IMR-90 (cell line): ENCODE data around the gene NAMPT. TPM values are rescaled to one million over a fixed set of nuclear protein-coding genes. Genes with fewer than 3 reads are reported as not detected.

ENCODE experiments used
- ATAC-seq: fragments of 200-7000 bp; cut with Tn5 transposase; 2 replicates; pipeline ENCODE4 v1.9.1; 2020; ENCODE audit warnings: low read depth, mild to moderate bottlenecking, moderate library complexity
- BruUV-seq: library from RNA; stranded (reverse); fragments of 400-500 nt; replicated peaks from 2 replicates; lab custom pipeline; 2021; lab: Mats Ljungman, UMichigan
- CTCF ChIA-PET: fragments of 300-600 bp; formaldehyde crosslinking; extraction: SDS; loops from one replicate; lab custom pipeline; 2021; ENCODE audit warnings: antibody characterized with exemption; lab: Yijun Ruan, JAX
- POLR2A ChIA-PET: fragments of 300-600 bp; sonication (Branson Sonifier 250); formaldehyde crosslinking; loops from one replicate; lab custom pipeline; 2022; ENCODE audit warnings: antibody characterized with exemption; ENCODE audit not compliant: unreplicated experiment; lab: Charles Lee
- DNase-seq: peaks from one replicate; pipeline ENCODE4 v3.0.0; 2013
- H2AFZ ChIP-seq: replicated peaks from 2 replicates; pipeline ENCODE3; 2013; ENCODE audit warnings: low read length, mild to moderate bottlenecking; ENCODE audit not compliant: poor library complexity
- H2AK5ac ChIP-seq: 2 replicates; pipeline ENCODE4 v1.6.1; 2013; ENCODE audit warnings: low read depth, low read length, inconsistent platforms
- H2AK9ac ChIP-seq: replicated peaks from 2 replicates; pipeline ENCODE3; 2013; ENCODE audit warnings: mild to moderate bottlenecking, low read depth, low read length, moderate library complexity; ENCODE audit not compliant: poor library complexity
- H2BK120ac ChIP-seq: 2 replicates; pipeline ENCODE4 v1.6.1; 2013; ENCODE audit warnings: low read depth, low read length, inconsistent platforms
- H2BK15ac ChIP-seq: 3 replicates; pipeline ENCODE4 v1.6.1; 2013; ENCODE audit warnings: low read depth, low read length, inconsistent platforms
- H2BK20ac ChIP-seq: 2 replicates; pipeline ENCODE4 v1.6.1; 2013; ENCODE audit warnings: low read depth, mild to moderate bottlenecking, inconsistent platforms, low read length, moderate library complexity
- H2BK5ac ChIP-seq: 2 replicates; pipeline ENCODE4 v1.6.1; 2013; ENCODE audit warnings: mild to moderate bottlenecking, low read depth, low read length, inconsistent platforms; ENCODE audit not compliant: poor library complexity, severe bottlenecking
- H3K14ac ChIP-seq: replicated peaks from 2 replicates; pipeline ENCODE4 v1.6.1; 2013; ENCODE audit warnings: low read depth, low read length, inconsistent platforms
- H3K18ac ChIP-seq: 2 replicates; pipeline ENCODE4 v1.6.1; 2013; ENCODE audit warnings: low read depth, low read length, control low read depth
- H3K23ac ChIP-seq: 2 replicates; pipeline ENCODE4 v1.6.1; 2013; ENCODE audit warnings: low read depth, low read length, inconsistent platforms
- H3K27ac ChIP-seq: 2 replicates; pipeline ENCODE4 v1.5.1; 2013; ENCODE audit warnings: mild to moderate bottlenecking, control low read depth, low read length; ENCODE audit not compliant: insufficient read depth
- H3K27me3 ChIP-seq: 2 replicates; pipeline ENCODE4 v1.6.1; 2013; ENCODE audit warnings: low read length; ENCODE audit not compliant: control insufficient read depth, insufficient read depth
- H3K36me3 ChIP-seq: 2 replicates; pipeline ENCODE4 v1.6.1; 2013; ENCODE audit warnings: low read length, mixed read lengths; ENCODE audit not compliant: control insufficient read depth, insufficient read depth
- H3K4ac ChIP-seq: 2 replicates; pipeline ENCODE4 v1.6.1; 2013; ENCODE audit warnings: low read depth, low read length, inconsistent platforms
- H3K4me1 ChIP-seq: 2 replicates; pipeline ENCODE4 v1.6.1; 2013; ENCODE audit warnings: low read length, mixed read lengths; ENCODE audit not compliant: control insufficient read depth, insufficient read depth
- H3K4me2 ChIP-seq: 2 replicates; pipeline ENCODE4 v1.6.1; 2013; ENCODE audit warnings: low read depth, mild to moderate bottlenecking, control low read depth, low read length, moderate library complexity
- H3K4me3 ChIP-seq: 2 replicates; pipeline ENCODE4 v1.5.1; 2013; ENCODE audit warnings: low read depth, mild to moderate bottlenecking, control low read depth, low read length, moderate library complexity; ENCODE audit not compliant: insufficient read depth
- H3K56ac ChIP-seq: 2 replicates; pipeline ENCODE4 v1.6.1; 2013; ENCODE audit warnings: low read length, inconsistent platforms; ENCODE audit not compliant: insufficient read depth; ENCODE audit errors: extremely low read depth
- H3K79me1 ChIP-seq, 2 experiments: 2 replicates each; pipeline ENCODE4 v1.6.1; 2013; ENCODE audit warnings: low read length in 2 of 2, inconsistent platforms in 1 of 2, low read depth in 1 of 2
- H3K9ac ChIP-seq: 2 replicates; pipeline ENCODE4 v1.6.1; 2013; ENCODE audit warnings: low read depth, low read length, control low read depth
- H3K9me1 ChIP-seq: 2 replicates; pipeline ENCODE4 v1.6.1; 2013; ENCODE audit warnings: low read length, inconsistent platforms; ENCODE audit not compliant: insufficient read depth
- H3K9me3 ChIP-seq: 2 replicates; pipeline ENCODE4 v1.6.1; 2013; ENCODE audit warnings: low read length; ENCODE audit not compliant: control insufficient read depth, insufficient read depth
- H4K20me1 ChIP-seq: 2 replicates; pipeline ENCODE4 v1.6.1; 2013; ENCODE audit warnings: low read length, inconsistent platforms; ENCODE audit not compliant: insufficient read depth
- H4K5ac ChIP-seq: 2 replicates; pipeline ENCODE4 v1.6.1; 2013; ENCODE audit warnings: mild to moderate bottlenecking, low read depth, low read length, control low read depth
- H4K8ac ChIP-seq, 2 experiments: 2 replicates each; pipeline ENCODE4 v1.6.1; 2013; ENCODE audit warnings: low read depth in 2 of 2, low read length in 2 of 2, control low read depth in 1 of 2, inconsistent platforms in 1 of 2
- H4K91ac ChIP-seq: 2 replicates; pipeline ENCODE4 v1.6.1; 2013; ENCODE audit warnings: low read depth, low read length, inconsistent platforms; ENCODE audit not compliant: insufficient read depth
- CEBPB ChIP-seq: IDR thresholded peaks from 2 replicates; pipeline ENCODE4 v1.6.1; 2012; ENCODE audit warnings: low read depth, low read length, improper control_type of control experiment
- CHD1 ChIP-seq: IDR thresholded peaks from 2 replicates; pipeline ENCODE4 v1.6.1; 2012; ENCODE audit warnings: low read depth, low read length, improper control_type of control experiment
- MXI1 ChIP-seq: IDR thresholded peaks from 2 replicates; pipeline ENCODE4 v1.6.1; 2012; ENCODE audit warnings: low read depth, mild to moderate bottlenecking, low read length, moderate library complexity, borderline replicate concordance
- NFE2L2 ChIP-seq: fragments of 150-350 bp; IDR thresholded peaks from 2 replicates; pipeline ENCODE4 v1.6.1; 2016; ENCODE audit warnings: low read depth, mild to moderate bottlenecking, low read length
- POLR2A ChIP-seq: IDR thresholded peaks from 2 replicates; pipeline ENCODE4 v1.6.1; 2012; ENCODE audit warnings: mild to moderate bottlenecking, low read depth, low read length
- WGBS, 2 experiments: methylation state at CpG; one replicate each; pipeline versions ENCODE4 v1.1.5 to v1.1.7; 2013; ENCODE audit warnings: missing lambda C conversion rate in 2 of 2; ENCODE audit not compliant: insufficient read length in 1 of 2; ENCODE audit errors: extremely low coverage in 2 of 2; 5-methylcytosine and 5-hydroxymethylcytosine counted together
- dilution Hi-C: fragments of 300-500 bp; cut with HindIII; formaldehyde crosslinking; loops from one replicate; pipeline ENCODE4 v1.14.3; 2018; ENCODE audit warnings: low sequenced_read_pairs; ENCODE audit not compliant: unreplicated experiment
- in situ Hi-C: fragments of 300-500 bp; cut with MboI; formaldehyde crosslinking; loops from 3 replicates; pipeline ENCODE4 v1.14.3; 2019; ENCODE audit warnings: low sequenced_read_pairs, inconsistent platforms, mixed read lengths
- intact Hi-C: fragments of 100-400 bp; cut with micrococcal nuclease; formaldehyde crosslinking; loops from 2 replicates; pipeline ENCODE4 v1.10.0; 2022
- polyA plus RNA-seq, 3 experiments: library from polyadenylated mRNA; depleted of rRNA; stranded (reverse); fragments of >200 nt; gene quantifications; 2 replicates each; pipeline ENCODE4 v1.2.3, GENCODE V29; 2012; ENCODE audit warnings: low replicate concordance in 1 of 3
- total RNA-seq: library from RNA; depleted of rRNA; stranded (reverse); fragments of >200 nt; gene quantifications from 2 replicates; pipeline ENCODE4 v1.2.3, GENCODE V29; 2012
- TF ChIP-seq, protein P1 (sequence below): fragments of 150-350 bp; IDR thresholded peaks from 2 replicates; pipeline ENCODE4 v1.6.1; 2017; ENCODE audit warnings: mild to moderate bottlenecking, antibody characterized with exemption, low read length, low read depth

Gene NAMPT
- total and polyA plus RNA-seq, 2 of the 4 experiments (the other 2 are of a cell fraction) = 13.3 to 31.7 TPM

DNA sequence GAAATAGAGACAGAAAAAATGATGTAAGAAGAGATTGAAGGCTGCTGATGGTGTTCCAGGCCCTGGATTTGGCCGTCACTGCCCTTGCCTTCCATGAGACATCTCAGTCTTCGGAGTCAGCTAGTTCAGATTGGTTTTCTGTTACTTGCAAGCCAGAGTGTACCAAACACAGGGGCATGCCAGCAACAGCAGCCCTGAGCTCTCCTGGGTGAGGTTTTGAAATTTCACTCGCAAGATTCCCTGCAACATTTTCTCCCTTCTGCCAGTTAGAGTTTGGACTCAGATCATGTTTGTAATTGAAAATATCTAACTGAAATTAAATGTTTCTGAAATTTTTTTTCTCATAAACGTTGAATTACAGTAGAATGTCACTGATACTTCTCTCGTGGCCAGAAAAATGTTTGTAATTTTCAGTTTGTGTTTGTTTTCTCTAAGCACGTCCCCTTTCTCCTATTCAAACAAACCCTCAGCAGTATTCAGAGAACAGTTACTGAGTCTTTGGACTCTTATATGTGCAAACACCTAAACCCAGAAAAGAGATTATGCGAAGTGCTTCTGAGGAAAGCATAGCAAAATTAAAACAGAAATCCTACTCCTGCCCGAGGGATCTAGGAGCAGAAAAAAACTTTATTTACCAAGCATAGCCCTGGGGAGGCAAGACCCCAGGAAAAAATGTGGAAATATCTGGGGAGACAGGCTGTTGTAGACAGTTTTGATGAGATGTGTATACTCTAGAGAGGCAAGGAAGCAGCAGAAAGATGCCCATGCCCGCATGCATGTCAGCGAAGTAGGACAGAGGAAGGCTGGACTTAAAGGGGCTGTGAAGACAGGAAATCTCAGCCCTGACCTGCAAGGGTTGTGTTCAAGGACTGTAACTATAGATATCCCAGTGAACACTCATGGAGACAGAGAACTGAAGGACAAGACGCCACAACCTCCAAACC, 43.0 kb upstream of the NAMPT start:
- BruUV-seq = no TSS peak
- WGBS, 2 experiments = no CpG with 5 or more reads among the region's 11 CpGs
- CTCF ChIA-PET = no interaction called here

More for the DNA sequence above, 43.0 kb upstream of the NAMPT start:
- Histone ChIP-seq H4K8ac (peak overlapping the region; percentile 1 to 30; a peak in 2 of 4 replicates), H3K4me3 (no peak overlapping the region), H4K91ac (peak overlapping the region; percentile 21; the same call in 1 of the 2 replicates), H2BK5ac (no peak overlapping the region), H2BK120ac (peak overlapping the region; percentile 62), H3K4me2 (no peak overlapping the region), H3K27ac (no peak overlapping the region), H3K14ac (peak overlapping the region; percentile 55; the same call in 1 of the 2 replicates), H3K56ac (no peak overlapping the region), H2AFZ (no peak overlapping the region), H3K27me3 (no peaks in the 10 kb centered on the region), H3K4ac (peak overlapping the region; percentile 56), H3K9me1 (0 out of 2 replicates have a peak, but pooled peaks cover 5% of the 10 kb centered on the region), H3K4me1 (peaks cover 13% of the 10 kb centered on the region), H2AK5ac (peak overlapping the region; percentile 61), H3K79me1 (no peaks in the 10 kb centered on the region), H2BK15ac (peak overlapping the region; percentile 47; the same call in 2 of the 3 replicates), H2AK9ac (no peak overlapping the region), H3K18ac (no peak overlapping the region), H3K23ac (no peak overlapping the region), H4K5ac (peak overlapping the region; percentile 18; the same call in 1 of the 2 replicates), H4K20me1 (no peaks in the 10 kb centered on the region), H3K9me3 (no peaks in the 10 kb centered on the region), H2BK20ac (peak overlapping the region; percentile 69), H3K36me3 (no peaks in the 10 kb centered on the region), H3K9ac (no peak overlapping the region)
- in situ Hi-C loops (no loop called here), intact Hi-C loops (no loop called here), dilution Hi-C loops (no loop called here)
- ATAC-seq (no peak), DNase-seq (no peak)
- POLR2A ChIA-PET = interaction anchor here (0.6 kb wide), 1 partner anchor 165 kb away, joined by 5 read pairs; no protein-coding TSS in a partner anchor
- no peak for TF ChIP-seq CHD1
- TF ChIP-seq NFE2L2 = no peak
- TF ChIP-seq CEBPB = no peak
- TF ChIP-seq, protein P1, sequence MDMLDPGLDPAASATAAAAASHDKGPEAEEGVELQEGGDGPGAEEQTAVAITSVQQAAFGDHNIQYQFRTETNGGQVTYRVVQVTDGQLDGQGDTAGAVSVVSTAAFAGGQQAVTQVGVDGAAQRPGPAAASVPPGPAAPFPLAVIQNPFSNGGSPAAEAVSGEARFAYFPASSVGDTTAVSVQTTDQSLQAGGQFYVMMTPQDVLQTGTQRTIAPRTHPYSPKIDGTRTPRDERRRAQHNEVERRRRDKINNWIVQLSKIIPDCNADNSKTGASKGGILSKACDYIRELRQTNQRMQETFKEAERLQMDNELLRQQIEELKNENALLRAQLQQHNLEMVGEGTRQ = no peak
- TF ChIP-seq POLR2A = no peak
- TF ChIP-seq MXI1 = no peak
